ENCODE results near the gene RNF225. TPM values are rescaled to one million over a fixed set of nuclear protein-coding genes. Genes with fewer than 3 reads are reported as not detected.

RNF225 gene
- total and polyA plus RNA-seq, 12 donors = not detected

DNA sequence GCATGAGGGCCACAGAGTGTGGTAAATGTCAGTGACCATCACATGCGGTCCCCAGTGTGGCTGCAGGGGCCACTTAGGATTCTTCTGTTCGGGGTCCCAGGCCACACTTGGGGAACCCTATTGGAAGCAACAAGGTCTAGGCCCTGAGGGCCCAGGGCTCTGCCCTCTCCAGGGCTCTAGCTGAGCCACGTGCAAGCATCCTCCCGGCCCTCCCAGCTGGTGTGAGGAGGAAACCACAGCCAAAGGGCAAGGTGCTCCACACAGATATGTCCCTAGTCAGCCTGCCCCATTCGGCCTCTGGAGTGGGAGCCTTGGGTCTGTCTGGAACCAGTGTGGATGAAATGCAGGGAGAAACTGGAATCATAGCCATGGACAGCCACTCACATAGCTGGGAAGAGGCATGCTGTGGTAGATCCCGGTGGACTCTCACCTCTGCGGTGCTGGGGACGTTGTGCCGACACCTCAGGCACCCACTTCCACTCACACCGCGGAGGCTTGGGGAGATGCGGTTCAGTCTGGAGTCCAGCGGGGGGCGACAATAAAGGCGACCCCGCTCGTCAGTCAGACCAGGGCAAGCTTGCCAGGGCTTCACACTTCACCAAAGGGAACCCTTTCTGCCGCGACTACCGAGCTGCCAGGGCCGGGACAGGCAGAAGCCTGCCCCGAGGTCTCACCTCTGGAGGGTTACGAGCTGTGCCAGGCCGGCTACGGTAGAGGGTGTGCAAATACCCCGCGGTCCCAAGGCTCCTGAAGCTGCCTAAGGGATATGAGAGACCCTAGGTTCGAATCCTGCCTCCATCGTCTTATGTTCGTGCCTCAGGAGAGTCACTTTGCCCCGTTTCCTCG is 28.6 kb upstream of the RNF225 start:
- H3K27ac ChIP-seq = no peak overlapping the region
- no peak overlapping the region for H3K4me3 ChIP-seq
- H3K27me3 ChIP-seq = no peaks in the 10 kb centered on the region
- intact Hi-C loops (cut with DNase I) = no loop called here
- WGBS, 4 donors = 90 to 94% (median 91%) methylated on average over 20 to 32 of the region's 32 CpGs
- no peaks in the 10 kb centered on the region for H3K9me3 ChIP-seq (replicated peaks in 1 of 3)
- TF ChIP-seq POLR2A (IDR thresholded peaks at IDR 0.05) = no peak
- TF ChIP-seq, protein P1, sequence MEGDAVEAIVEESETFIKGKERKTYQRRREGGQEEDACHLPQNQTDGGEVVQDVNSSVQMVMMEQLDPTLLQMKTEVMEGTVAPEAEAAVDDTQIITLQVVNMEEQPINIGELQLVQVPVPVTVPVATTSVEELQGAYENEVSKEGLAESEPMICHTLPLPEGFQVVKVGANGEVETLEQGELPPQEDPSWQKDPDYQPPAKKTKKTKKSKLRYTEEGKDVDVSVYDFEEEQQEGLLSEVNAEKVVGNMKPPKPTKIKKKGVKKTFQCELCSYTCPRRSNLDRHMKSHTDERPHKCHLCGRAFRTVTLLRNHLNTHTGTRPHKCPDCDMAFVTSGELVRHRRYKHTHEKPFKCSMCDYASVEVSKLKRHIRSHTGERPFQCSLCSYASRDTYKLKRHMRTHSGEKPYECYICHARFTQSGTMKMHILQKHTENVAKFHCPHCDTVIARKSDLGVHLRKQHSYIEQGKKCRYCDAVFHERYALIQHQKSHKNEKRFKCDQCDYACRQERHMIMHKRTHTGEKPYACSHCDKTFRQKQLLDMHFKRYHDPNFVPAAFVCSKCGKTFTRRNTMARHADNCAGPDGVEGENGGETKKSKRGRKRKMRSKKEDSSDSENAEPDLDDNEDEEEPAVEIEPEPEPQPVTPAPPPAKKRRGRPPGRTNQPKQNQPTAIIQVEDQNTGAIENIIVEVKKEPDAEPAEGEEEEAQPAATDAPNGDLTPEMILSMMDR (IDR thresholded peaks at IDR 0.05) = no peak
- H3K36me3 ChIP-seq (replicated peaks in 1 of 2) = no peaks in the 10 kb centered on the region
- no peak for DNase-seq
- H3K4me1 ChIP-seq (replicated peaks in 1 of 2) = peaks cover 1 to 2% of the 10 kb centered on the region in 2 donors

DNA sequence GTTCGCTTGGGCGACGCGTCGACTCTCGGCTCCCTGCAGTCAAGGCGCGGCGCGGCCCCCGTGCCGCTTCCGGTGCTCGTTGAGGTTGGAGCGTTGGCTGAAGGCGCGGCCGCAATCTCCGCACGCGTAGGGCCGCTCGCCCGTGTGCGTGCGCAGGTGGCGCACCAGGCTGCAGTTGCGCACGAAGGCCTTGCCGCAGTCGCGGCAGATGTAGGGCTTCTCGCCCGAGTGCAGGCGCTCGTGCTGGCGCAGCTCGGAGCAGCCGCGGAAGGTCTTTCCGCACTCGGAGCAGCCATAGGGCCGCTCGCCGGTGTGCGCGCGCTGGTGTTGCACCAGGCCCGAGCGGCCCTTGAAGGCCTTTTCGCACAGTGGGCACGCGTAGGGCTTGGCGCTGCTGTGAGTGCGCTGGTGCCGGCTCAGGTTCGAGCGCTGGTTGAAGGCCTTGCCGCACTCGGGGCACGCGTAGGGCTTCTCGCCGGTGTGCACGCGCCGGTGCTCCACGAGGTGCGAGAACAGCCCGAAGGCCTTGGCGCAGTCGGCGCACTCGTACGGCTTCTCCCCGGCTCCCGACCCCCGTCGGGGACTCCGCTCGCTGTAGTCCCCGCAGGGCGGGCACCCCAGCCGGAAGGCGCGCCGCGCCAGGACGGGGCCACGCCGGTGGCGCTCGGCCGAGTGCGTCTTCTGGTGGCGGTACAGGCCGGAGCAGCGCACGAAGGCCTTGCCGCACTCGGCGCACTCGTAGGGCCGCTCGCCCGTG is 27.6 kb upstream of the RNF225 start:
- Histone ChIP-seq H3K9me3 (replicated peaks in 1 of 3) (no peaks in the 10 kb centered on the region), H3K27me3 (no peaks in the 10 kb centered on the region), H3K4me3 (no peak overlapping the region), H3K36me3 (replicated peaks in 1 of 2) (no peaks in the 10 kb centered on the region), H3K27ac (no peak overlapping the region), H3K4me1 (replicated peaks in 1 of 2) (no peaks in the 10 kb centered on the region)
- TF ChIP-seq, protein P1 (IDR thresholded peaks at IDR 0.05) = no peak
- TF ChIP-seq POLR2A (IDR thresholded peaks at IDR 0.05) = no peak
- WGBS, 4 donors = 56 to 86% (median 68%) methylated on average over 37 to 106 of the region's 106 CpGs
- intact Hi-C loops (cut with DNase I) = no loop called here
- DNase-seq = no peak

DNA sequence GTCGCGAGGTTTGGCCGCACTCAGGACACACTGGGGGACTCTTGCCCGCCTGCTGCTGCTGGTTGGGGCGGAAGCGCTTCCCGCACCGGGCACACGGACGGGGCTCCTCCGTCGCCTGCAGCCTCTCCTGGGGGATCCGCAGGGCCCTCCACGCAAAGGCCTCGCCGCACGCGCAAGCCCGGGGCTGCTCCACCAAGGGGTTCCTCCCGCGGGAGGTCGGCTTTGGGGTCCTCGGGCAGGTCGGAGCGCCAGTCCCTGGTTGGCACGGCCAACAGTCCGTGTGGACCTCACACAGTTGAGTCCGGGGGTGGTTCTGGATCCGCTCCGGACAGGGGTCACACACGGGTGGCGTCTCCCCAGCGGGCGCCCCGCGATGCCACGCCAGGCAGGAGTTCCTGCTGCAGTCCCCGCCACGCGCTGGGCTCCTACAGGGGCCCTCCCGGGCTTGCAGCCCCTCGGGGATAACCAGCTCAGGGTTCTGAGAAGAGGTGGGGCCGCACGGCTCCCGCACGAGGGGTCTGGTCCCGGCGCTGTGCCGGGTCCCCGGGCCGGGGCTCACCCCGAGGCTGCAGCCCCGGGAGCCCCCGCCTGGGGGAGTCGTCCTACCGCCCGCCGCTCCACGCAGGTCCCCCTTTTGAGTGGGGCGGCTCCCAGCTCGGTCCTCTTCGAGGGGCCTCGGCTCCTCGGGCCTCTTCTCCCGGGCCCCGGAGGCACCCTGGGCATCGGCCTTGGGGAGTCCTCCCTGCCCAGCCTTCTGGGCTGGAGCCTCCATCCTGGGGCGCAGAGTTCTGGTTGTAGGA is 26.7 kb upstream of the RNF225 start:
- no peaks in the 10 kb centered on the region for H3K9me3 ChIP-seq (replicated peaks in 1 of 3)
- H3K4me3 ChIP-seq = no peak overlapping the region
- no peaks in the 10 kb centered on the region for H3K36me3 ChIP-seq (replicated peaks in 1 of 2)
- DNase-seq = no peak
- intact Hi-C loops (cut with DNase I) = no loop called here
- TF ChIP-seq POLR2A (IDR thresholded peaks at IDR 0.05) = no peak
- TF ChIP-seq, protein P1 (IDR thresholded peaks at IDR 0.05) = no peak
- no peak overlapping the region for H3K27ac ChIP-seq
- H3K27me3 ChIP-seq = no peaks in the 10 kb centered on the region
- WGBS, 4 donors = 82 to 97% (median 86%) methylated on average over 9 to 68 of the region's 68 CpGs
- H3K4me1 ChIP-seq (replicated peaks in 1 of 2) = no peaks in the 10 kb centered on the region
